Caco-2 (cell line): ENCODE results near the gene CDH13. TPM values are rescaled to one million over a fixed set of nuclear protein-coding genes. Genes with fewer than 3 reads are reported as not detected.

Experiments used
- BruUV-seq: library from RNA; stranded (reverse); fragments of 400-500 nt; replicated peaks from 2 replicates; lab custom pipeline; 2021; lab: Mats Ljungman, UMichigan
- CTCF ChIA-PET: fragments of 300-600 bp; sonication (Branson Sonifier 250); formaldehyde crosslinking; loops from one replicate; lab custom pipeline; 2022; ENCODE audit warnings: antibody characterized with exemption; lab: Charles Lee
- POLR2A ChIA-PET: fragments of 300-600 bp; sonication (Branson Sonifier 250); formaldehyde crosslinking; loops from one replicate; lab custom pipeline; 2022; ENCODE audit warnings: antibody characterized with exemption; lab: Charles Lee
- DNase-seq, 2 experiments: peaks; one replicate each; pipeline versions ENCODE4 v3.0.0 to v3.0.0-alpha.2; 2020 to 2022
- H3K27me3 ChIP-seq: replicated peaks from 2 replicates; pipeline ENCODE4 v1.6.0; 2011; ENCODE audit warnings: low read length; ENCODE audit not compliant: control insufficient read depth, insufficient read depth
- H3K36me3 ChIP-seq: 2 replicates; pipeline ENCODE4 v1.5.1; 2011; ENCODE audit warnings: low read length; ENCODE audit not compliant: control insufficient read depth, insufficient read depth
- H3K4me1 ChIP-seq: fragments of 250-450 bp; sonication (Bioruptor Pico); 2 replicates; pipeline ENCODE4 v1.5.1; 2020; ENCODE audit warnings: mild to moderate bottlenecking
- H3K4me3 ChIP-seq: 2 replicates; pipeline ENCODE4 v1.5.1; 2011; ENCODE audit warnings: low read depth, mild to moderate bottlenecking, control low read depth, low read length
- H3K9me3 ChIP-seq: fragments of 250-450 bp; sonication (Bioruptor Pico); 2 replicates; pipeline ENCODE4 v1.5.1; 2020; ENCODE audit warnings: mild to moderate bottlenecking, moderate library complexity
- H3K27ac Mint-ChIP-seq: one replicate; pipeline ENCODE4 v1.8.0; 2022; ENCODE audit warnings: mixed read lengths; ENCODE audit not compliant: unreplicated experiment
- H3K27me3 Mint-ChIP-seq: one replicate; pipeline ENCODE4 v1.8.0; 2022; ENCODE audit warnings: mixed read lengths; ENCODE audit not compliant: insufficient read depth, unreplicated experiment
- H3K36me3 Mint-ChIP-seq: one replicate; pipeline ENCODE4 v1.8.0; 2022; ENCODE audit warnings: mild to moderate bottlenecking, mixed read lengths; ENCODE audit not compliant: insufficient read depth, unreplicated experiment
- H3K4me1 Mint-ChIP-seq: one replicate; pipeline ENCODE4 v1.8.0; 2022; ENCODE audit warnings: low read depth, mixed read lengths; ENCODE audit not compliant: unreplicated experiment
- H3K4me3 Mint-ChIP-seq: one replicate; pipeline ENCODE4 v1.8.0; 2022; ENCODE audit warnings: mild to moderate bottlenecking, moderate library complexity, mixed read lengths; ENCODE audit not compliant: unreplicated experiment
- H3K9me3 Mint-ChIP-seq: one replicate; pipeline ENCODE4 v1.8.0; 2022; ENCODE audit warnings: mixed read lengths; ENCODE audit not compliant: unreplicated experiment
- CTCF ChIP-seq, 2 experiments: fragments of 200-600 bp in 1 of 2; IDR thresholded peaks; 1 replicate in 1 of 2; 2 replicates in 1 of 2; pipeline versions ENCODE4 v1.5.1 to v1.8.0; 2011 to 2022; ENCODE audit warnings: antibody characterized with exemption in 1 of 2, control low read depth in 1 of 2, inconsistent platforms in 1 of 2, low read depth in 1 of 2, low read length in 1 of 2, mild to moderate bottlenecking in 1 of 2, moderate library complexity in 1 of 2; ENCODE audit not compliant: insufficient read depth in 1 of 2, severe bottlenecking in 1 of 2, unreplicated experiment in 1 of 2
- intact Hi-C: fragments of 100-400 bp; cut with micrococcal nuclease; formaldehyde crosslinking; loops from one replicate; pipeline ENCODE4 v1.10.0; 2022; ENCODE audit not compliant: unreplicated experiment
- total RNA-seq: library from RNA; stranded (reverse); gene quantifications from 2 replicates; pipeline ENCODE4 v1.2.3, GENCODE V29; 2022

CDH13 gene
- total RNA-seq, 1 experiment from 2014 or later: 2.2 TPM

GRCh38 chr16:82636958-82637357 is 10.2 kb downstream of the CDH13 start:
- H3K4me3 ChIP-seq: no peak overlapping the region
- POLR2A ChIA-PET: no interaction called here
- peaks cover 19% of the 10 kb centered on the region for H3K4me1 ChIP-seq
- Mint-ChIP-seq H3K36me3 (no peaks in the 10 kb centered on the region), H3K27me3 (no peaks in the 10 kb centered on the region), H3K4me3 (no peak overlapping the region), H3K9me3 (no peaks in the 10 kb centered on the region), H3K27ac (no peak overlapping the region), H3K4me1 (peaks cover 24% of the 10 kb centered on the region)
- DNase-seq: no peak
- no TSS peak for BruUV-seq
- intact Hi-C loops: no loop called here
- CTCF ChIA-PET: no interaction called here
- H3K27me3 ChIP-seq: no peaks in the 10 kb centered on the region
- no peaks in the 10 kb centered on the region for H3K9me3 ChIP-seq
- no peaks in the 10 kb centered on the region for H3K36me3 ChIP-seq
- no peak for TF ChIP-seq CTCF (IDR thresholded peaks at IDR 0.05; ENCODE audit: insufficient read depth in 1 of 2, low read depth in 1 of 2, low read length in 1 of 2, severe bottlenecking in 1 of 2, unreplicated experiment in 1 of 2)

GRCh38 chr16:82638095-82638798 is 11.5 kb downstream of the CDH13 start:
- Mint-ChIP-seq H3K9me3 (no peaks in the 10 kb centered on the region), H3K27me3 (no peaks in the 10 kb centered on the region), H3K4me1 (peaks cover 32% of the 10 kb centered on the region), H3K4me3 (no peak overlapping the region), H3K36me3 (no peaks in the 10 kb centered on the region), H3K27ac (no peak overlapping the region)
- intact Hi-C loops: no loop called here
- Histone ChIP-seq H3K27me3 (no peaks in the 10 kb centered on the region), H3K4me3 (no peak overlapping the region), H3K9me3 (no peaks in the 10 kb centered on the region), H3K4me1 (peaks cover 31% of the 10 kb centered on the region), H3K36me3 (no peaks in the 10 kb centered on the region)
- BruUV-seq: no TSS peak
- ChIA-PET CTCF (interaction anchor here (1.1 kb wide), 1 partner anchor 14 kb away, joined by 3 read pairs; no protein-coding TSS in a partner anchor), POLR2A (no interaction called here)
- DNase-seq: no peak
- no peak for TF ChIP-seq CTCF (IDR thresholded peaks at IDR 0.05; ENCODE audit: insufficient read depth in 1 of 2, low read depth in 1 of 2, low read length in 1 of 2, severe bottlenecking in 1 of 2, unreplicated experiment in 1 of 2)

- H3K27me3 ChIP-seq: no peaks in the 10 kb centered on the region
- TF ChIP-seq CTCF (IDR thresholded peaks at IDR 0.05; ENCODE audit: insufficient read depth in 1 of 2, low read depth in 1 of 2, low read length in 1 of 2, severe bottlenecking in 1 of 2, unreplicated experiment in 1 of 2): no peak
- H3K4me3 ChIP-seq: no peak overlapping the region
- no peaks in the 10 kb centered on the region for H3K9me3 ChIP-seq
- peak overlapping the region; percentile 9 for H3K4me3 Mint-ChIP-seq
- intact Hi-C loops: loop anchor here (1.0 kb wide), 2 partner anchors 35 to 376 kb away; no protein-coding TSS in a partner anchor
- no peaks in the 10 kb centered on the region for H3K9me3 Mint-ChIP-seq
- H3K4me1 Mint-ChIP-seq: peaks cover 32% of the 10 kb centered on the region
- no peak for DNase-seq
- peaks cover 34% of the 10 kb centered on the region for H3K4me1 ChIP-seq
- no TSS peak for BruUV-seq
- ChIA-PET POLR2A (no interaction called here), CTCF (interaction anchor here (0.6 to 2.2 kb wide), 7 partner anchors 9 to 447 kb away, joined by 3 to 20 read pairs (median 3); no protein-coding TSS in a partner anchor)
- no peaks in the 10 kb centered on the region for H3K36me3 Mint-ChIP-seq
- H3K27me3 Mint-ChIP-seq: no peaks in the 10 kb centered on the region
- H3K36me3 ChIP-seq: no peaks in the 10 kb centered on the region
- no peak overlapping the region for H3K27ac Mint-ChIP-seq
These were observed 12.5 kb downstream of the CDH13 start for GRCh38 chr16:82639263-82639662.
